Epithelial cell of prostate (primary cell): ENCODE measurements around the gene DENND4A.
"Not testable (repeated sequence)": the region's sequence is repeated elsewhere in the genome, so short reads cannot be mapped to it uniquely, and the experiment has no call there.

Source experiments
- DNase-seq: peaks from one replicate; pipeline ENCODE4 v3.0.0-alpha.2; 2011; ENCODE audit warnings: low read depth, low spot score
- H3K27ac ChIP-seq: fragments of 450-650 bp; 2 replicates; pipeline ENCODE4 v1.5.1; 2017; ENCODE audit warnings: mild to moderate bottlenecking

The DENND4A gene

DNA sequence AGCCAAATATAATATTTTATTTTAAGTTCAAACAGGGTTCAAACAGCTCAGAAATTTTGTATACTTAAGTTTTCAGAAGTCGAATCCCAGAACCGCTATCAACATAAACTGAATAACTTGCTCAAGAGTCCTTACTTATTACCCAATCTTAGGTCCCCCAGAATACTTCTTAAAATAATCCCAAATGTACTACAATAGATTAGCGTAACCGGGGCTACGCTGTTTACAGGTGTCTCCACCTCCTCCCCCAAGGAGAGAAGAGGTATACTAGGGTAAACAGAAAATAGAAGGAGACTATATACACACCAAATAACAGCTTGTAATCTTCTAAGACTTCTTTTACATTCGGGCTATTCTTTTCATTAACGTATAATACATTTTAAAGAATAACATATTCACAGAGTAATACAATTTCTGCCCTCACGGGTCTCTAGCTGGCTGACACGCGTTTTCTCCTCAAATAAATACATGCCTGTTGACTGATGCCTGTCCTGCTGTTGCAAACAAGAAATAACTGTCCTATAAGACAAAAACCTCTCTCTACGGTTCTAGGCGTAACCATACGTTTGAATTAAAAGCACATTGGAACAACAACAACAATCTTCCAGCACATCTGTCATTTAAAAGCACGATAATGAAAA lies 1.3 kb downstream of the DENND4A start:
- DNase-seq = no peak
- peak overlapping the region; percentile 82 for H3K27ac ChIP-seq

DNA sequence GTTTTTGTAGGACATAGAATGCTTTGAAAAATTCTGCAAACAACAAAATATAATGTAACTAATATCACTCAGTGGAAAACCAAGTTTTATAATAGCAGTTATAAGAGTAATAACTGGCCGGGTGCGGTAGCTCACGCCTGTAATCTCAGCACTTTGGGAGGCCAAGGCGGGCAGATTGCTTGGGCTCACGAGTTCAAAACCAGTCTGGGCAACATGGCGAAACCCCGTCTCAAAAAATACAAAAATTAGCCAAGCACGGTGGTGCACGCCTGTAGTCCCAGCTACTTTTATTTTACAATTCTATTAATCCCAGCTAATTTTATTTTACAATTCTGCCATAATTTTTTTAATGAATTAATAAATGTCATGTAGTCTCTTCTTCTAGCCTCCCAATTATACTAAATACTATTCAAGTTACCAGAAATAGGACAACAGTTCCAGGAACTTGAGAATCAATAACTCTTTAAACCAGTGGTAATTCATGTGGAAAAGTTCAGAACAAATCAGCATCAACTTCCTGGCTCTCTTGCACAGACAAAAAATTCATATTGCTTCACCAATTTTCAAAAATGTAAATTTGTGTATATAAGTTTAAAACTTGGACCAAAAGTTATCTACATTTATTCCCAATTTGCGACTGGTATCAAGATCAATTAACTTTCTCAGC lies 2.2 kb downstream of the DENND4A start:
- no peak for DNase-seq
- no peak overlapping the region for H3K27ac ChIP-seq

DNA sequence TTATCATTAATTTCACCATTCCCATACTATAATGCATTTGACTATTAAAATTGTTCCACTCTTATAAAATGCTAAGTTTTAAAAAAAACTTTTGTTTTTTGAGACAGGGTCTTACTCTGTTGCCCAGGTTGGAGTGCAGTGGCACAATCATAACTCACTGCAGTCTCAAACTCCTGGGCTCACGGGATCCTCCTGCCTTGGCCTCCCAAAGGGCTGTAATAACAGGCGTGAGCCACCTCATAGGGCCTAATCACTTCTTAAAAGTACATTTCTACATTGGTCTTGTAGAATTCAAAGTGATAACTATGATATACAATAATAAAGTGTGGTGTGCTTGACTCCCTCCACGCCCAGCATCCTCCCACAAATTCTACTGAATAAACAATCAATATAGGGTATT lies 3.0 kb downstream of the DENND4A start:
- DNase-seq = no peak
- H3K27ac ChIP-seq = no peak overlapping the region

DNA sequence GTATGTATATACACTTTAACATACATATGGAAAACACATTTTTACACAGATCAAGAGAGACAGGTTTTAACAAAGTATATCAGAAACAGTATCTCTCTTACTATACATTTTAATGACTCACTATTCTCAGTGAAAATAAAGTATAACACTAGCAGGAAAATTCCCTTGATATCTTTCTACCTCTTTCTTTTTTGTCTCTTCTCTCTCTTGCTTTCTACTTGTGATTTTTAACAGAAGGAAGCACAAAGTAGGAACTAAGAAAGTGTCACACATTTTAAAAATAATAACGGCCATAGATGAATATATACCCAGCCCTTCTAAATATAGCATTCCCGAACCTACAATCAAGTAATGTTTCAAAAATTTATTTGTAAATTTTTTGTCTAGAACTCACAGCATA lies 4.8 kb downstream of the DENND4A start:
- no peak for DNase-seq
- peak overlapping the region; percentile 80 for H3K27ac ChIP-seq

DNA sequence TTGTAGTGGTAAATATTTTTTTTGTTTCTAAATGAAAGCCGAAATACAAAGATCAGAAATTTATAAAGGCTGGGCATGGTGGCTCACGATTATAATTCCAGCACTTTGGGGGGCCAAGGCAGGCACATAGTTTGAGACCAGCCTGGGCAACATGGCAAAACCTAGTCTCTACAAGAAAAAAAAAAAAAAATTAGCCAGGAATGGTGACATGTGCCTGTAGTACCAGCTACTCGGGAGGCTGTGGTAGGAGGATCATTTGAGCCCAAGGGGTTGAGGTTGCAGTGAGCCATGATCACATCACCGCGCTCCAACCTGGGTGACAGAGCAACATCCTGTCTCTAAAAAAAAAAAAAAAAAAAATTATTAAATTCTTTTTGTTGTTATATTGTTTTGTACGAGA lies 6.9 kb downstream of the DENND4A start:
- DNase-seq = no peak
- H3K27ac ChIP-seq = no peak overlapping the region

DNA sequence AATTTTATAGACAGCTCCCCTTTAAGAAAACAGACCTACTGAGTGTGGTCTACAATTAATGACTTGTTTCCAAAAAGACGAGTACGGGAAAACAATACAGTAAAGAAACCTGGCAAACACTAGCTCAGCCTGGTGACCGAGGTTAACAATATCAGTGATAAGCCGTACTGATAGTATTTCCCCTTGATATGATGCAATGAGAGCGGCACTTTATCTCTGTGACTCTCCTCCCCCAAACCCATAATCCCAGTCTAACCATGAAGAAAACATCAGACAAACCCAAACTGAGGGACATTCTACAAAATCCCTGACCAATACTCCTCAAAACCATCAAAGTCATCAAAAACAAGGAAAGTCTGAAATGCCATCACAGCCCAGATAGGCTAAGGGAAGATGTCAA lies 8.2 kb downstream of the DENND4A start:
- H3K27ac ChIP-seq = no peak overlapping the region
- no peak for DNase-seq

DNA sequence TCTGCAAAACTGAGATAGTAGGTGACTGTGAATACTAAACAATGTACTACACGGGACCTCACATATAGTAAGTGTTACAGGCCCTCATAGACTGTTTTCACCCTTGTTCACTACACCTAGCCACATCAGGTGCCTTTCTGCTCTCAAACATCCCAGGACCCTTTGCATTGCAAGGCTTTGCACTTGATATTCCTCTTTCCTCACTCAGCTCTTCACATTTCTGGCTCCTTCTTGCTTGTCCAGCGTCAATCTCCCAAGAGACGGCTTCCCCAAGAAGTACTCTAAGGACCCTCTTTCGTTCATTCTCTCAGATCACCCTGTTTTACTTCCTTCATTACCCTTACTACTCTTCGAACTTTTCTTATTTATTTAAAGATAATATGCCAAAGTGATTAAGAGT lies 10.0 kb downstream of the DENND4A start:
- DNase-seq = no peak
- no peak overlapping the region for H3K27ac ChIP-seq

DNA sequence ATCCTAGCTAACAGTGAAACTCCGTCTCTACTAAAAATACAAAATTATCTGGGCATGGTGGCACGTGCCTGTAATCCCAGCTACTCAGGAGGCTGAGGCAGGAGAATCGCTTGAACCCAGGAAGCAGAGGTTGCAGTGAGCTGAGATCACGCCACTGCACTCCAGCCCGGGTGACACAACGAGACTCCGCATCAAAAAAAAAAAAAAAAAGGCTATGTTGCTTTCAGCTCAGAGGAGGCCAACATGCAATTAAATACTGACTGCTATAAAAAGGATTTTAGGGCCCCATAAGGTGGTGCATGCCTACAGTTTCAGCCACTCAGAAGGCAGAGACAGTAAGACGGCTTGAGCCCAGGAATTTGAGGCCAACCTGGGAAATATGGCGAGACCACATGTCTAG lies 13.4 kb downstream of the DENND4A start:
- not testable (repeated sequence) for H3K27ac ChIP-seq, DNase-seq

DNA sequence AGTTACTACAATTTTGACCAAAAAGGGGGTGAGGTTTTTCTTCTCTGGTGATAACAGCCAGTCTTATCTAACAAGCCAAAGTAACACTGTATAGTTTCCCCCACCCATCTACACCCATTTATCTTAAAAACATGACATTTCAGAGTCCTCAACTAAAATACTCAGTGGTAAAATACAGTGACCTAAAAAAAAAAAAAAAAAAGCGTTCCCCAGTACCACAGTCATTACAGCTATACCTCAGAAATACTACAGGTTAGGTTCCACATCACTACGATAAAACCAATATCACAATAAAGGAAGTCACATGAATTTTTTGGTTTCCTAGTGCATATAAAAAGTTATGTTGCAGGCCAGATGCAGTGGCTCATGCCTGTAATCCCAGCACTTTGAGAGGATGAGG lies 13.8 kb downstream of the DENND4A start:
- DNase-seq = no peak
- no peak overlapping the region for H3K27ac ChIP-seq

DNA sequence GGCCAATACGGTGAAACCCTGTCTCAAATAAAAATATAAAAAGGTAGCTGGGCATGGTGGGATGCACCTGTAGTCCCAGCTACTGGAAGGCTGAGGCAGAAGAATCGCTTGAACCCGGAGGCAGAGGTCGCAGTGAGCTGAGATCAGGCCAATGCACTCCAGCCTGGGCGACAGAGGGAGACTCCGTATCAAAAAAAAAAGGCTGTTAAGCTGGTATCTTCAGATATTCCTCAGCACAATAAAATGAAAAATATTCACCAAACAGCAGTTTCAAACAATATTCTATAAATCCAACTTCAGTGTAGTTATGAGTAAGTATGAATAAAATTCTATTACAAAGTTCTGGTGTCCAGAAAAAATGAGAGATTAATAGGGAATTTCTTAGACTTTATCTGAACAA lies 14.2 kb downstream of the DENND4A start:
- DNase-seq = no peak
- no peak overlapping the region for H3K27ac ChIP-seq

DNA sequence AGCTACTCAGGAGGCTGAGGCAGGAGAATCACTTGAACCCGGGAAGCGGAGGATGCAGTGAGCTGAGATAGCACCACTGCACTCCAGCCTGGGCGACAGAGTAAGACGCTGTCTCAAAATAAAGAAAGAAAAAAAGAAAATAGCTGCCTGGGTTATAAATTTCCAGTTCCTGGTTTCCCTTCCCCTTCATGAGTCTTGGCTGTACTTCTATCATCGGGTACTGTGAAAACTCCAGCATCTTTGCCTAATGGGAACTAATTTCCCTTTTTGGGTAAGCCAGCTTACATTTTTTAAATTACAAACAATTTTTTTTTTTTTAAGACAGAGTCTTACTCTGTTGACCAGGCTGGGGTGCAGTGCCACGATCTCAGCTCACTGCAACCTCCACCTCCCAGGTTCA lies 15.0 kb downstream of the DENND4A start:
- H3K27ac ChIP-seq = no peak overlapping the region

DNA sequence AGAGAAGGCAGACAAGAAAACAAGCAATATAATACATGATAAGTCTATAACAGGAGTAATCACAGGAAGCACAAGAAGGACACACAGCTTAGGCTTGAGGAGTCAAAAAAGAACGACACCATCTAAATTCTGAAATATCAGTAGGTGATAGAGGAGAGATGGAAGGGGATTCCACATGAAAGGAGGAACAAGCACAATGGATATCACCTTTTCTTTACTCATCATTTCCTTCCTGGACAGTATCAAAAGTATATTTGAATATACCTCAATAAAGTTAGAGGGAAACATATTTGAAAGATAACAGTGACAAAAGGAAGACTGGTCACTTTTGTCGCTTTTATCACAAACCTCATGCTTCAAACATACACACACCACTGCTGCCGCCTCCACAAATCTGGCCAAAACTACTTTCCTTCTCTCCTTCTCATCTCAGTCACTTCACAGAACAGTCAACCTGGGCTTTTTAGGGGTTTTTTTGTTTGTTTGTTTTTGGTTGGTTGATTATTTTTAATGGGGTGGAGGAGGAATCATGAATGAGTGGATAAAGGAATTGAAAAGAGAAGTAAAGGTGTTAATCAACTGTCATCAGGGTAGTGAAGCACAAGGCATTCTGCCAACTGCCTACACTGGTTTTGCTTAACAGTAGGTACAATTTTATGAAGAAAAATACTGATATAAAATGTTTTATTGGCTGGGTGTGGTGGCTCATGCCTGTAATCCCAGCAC lies 18.5 kb downstream of the DENND4A start:
- H3K27ac ChIP-seq = no peak overlapping the region

More for the DNA sequence above, 15.0 kb downstream of the DENND4A start:
- DNase-seq = no peak

DNA sequence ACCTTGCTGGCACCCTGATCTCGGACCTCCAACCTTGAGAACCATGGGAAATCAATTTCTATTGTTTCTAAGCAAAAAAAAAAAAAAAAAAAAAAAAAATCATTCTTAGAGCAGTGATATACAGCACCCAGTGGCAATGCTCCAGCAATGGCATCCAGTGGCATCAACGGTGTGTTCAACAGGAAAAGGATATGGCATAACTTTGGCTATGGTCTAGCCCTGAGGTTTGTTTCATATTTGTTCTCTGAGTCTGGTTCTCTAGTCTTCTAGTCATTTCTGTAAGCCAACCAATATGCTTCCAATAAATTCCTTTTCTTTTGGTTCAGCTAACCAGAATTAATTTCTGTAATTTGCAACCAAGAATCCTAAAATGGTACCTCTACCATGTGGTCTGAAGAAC lies 19.2 kb downstream of the DENND4A start:
- H3K27ac ChIP-seq = no peak overlapping the region
- no peak for DNase-seq

More for the DNA sequence above, 18.5 kb downstream of the DENND4A start:
- DNase-seq = no peak

DNA sequence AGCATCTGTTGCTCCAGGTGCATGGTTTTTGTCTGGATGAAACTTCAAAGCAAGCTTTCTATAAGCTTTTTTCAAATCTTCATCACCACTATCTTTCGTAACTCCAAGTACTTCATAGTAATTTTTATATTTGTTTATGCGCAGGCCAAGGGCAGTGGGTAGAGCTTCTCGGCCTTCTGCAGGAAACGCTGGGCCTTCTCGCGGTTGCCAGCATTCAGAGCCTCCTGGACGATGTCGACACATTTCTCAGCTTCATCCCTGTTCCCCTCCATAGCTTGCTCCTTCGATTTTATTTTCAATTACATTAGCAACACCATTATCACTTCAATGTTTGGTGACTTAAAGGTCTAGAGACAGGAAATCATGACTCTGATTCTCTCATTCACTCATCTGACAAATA lies 20.2 kb downstream of the DENND4A start:
- DNase-seq = no peak
- H3K27ac ChIP-seq = no peak overlapping the region

DNA sequence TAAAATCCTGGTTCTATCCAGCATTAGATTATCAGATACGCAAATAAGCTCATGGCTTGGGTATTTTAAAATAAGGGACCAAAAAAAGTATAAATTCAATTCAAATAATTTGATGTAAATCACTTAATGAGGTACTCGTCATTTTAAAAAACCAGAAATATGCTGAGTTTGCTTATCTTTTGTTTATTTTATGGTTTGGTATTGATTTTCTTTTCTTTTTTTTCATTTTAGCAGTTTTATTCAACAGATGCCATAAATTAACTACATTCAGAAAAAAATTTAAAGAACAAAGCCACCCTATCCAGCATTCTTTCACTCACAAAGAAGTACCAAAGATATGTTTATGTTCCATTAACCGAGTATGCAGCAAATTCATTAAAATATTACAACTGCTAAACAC lies 22.6 kb downstream of the DENND4A start:
- DNase-seq = no peak
- no peak overlapping the region for H3K27ac ChIP-seq

DNA sequence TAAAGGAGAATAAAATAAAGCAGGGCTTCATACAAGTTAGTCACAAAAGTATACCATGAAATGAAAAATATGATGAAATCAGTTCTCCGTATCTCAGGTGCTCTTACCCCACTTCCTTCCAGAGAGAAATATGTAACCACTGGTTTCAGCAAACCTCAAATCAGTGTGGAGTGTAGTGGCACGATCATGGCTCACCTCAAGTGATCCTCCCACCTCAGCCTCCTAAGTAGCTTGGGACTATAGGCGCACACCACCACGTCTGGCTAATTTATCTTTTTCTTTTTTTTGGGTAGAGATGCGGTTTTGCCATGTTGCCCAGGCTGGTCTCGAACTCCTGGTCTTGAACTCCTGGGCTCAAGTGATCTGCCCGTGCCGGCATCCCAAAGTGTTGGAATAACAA lies 24.2 kb downstream of the DENND4A start:
- no peak overlapping the region for H3K27ac ChIP-seq
- no peak for DNase-seq

DNA sequence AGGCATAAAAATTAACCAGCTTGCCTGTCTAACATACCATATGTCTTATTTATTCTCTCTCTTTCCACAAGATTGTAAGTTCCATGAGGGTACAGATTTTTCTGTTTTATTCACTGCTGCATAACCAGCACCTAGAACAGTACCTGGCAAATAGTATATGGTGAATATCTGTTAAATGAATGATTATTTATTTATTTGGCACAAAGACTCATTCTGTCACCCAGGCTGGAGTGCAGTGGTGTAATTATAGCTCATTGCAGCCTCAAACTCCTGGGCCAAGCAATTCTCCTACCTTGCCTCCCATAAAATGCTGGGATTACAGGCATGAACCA lies 24.9 kb downstream of the DENND4A start:
- DNase-seq = no peak
- H3K27ac ChIP-seq = no peak overlapping the region

DNA sequence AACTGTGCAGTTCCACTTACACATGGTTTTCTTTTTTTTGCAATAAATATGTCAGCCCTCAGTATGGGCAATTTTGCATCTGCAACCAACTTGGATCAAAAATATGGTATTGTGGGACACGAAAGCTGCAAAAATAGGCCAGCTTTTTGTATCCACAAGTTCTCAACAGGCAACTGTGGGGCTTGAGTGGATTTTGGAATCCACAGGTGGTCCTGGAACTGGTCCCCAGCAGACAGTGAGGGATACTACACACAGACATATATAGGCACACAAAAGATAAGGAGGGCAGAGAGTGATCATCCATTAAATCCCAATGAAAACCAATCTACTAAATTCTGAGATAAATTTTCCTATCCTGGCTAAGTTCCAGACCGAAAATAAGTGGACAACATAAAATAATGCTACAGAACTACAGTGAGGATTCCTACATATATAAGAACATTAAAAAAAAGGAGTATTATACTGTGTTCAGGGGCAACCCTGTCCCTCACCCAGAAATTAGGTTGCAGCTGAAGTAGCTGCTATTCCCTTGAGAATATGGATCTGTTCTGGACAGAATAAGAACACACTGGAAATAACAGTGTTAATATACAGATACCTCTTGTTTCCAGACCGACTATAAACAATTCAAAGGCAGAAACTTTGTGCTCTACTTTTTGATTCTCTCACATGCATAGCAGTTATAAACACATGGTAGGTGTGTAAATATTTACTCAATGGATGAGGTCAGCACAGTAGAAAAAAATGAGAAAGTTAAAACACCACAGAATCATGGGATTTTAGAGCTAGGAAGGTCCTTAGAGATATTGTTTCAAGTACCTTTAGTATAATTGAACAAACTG lies 25.4 kb downstream of the DENND4A start:
- no peak for DNase-seq
- H3K27ac ChIP-seq = no peak overlapping the region

DNA sequence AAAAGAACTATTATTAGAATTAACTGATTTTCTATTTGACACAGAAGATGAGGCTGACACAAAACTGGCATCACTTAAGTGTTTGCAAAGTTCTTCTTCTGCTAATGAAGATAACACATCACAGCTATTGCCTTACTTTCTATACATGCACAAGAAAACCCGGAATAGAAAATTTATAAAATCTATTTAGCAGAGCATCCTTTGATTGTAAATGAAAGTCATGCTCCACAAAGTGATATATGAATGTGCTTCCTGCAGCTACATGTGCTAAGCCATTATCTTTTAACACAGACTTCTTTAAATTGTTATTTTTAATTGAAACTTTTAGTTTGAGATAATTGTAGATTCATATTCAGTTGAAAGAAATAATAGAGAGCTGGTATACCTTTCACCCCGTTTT lies 27.0 kb downstream of the DENND4A start:
- no peak overlapping the region for H3K27ac ChIP-seq
- DNase-seq = no peak

DNA sequence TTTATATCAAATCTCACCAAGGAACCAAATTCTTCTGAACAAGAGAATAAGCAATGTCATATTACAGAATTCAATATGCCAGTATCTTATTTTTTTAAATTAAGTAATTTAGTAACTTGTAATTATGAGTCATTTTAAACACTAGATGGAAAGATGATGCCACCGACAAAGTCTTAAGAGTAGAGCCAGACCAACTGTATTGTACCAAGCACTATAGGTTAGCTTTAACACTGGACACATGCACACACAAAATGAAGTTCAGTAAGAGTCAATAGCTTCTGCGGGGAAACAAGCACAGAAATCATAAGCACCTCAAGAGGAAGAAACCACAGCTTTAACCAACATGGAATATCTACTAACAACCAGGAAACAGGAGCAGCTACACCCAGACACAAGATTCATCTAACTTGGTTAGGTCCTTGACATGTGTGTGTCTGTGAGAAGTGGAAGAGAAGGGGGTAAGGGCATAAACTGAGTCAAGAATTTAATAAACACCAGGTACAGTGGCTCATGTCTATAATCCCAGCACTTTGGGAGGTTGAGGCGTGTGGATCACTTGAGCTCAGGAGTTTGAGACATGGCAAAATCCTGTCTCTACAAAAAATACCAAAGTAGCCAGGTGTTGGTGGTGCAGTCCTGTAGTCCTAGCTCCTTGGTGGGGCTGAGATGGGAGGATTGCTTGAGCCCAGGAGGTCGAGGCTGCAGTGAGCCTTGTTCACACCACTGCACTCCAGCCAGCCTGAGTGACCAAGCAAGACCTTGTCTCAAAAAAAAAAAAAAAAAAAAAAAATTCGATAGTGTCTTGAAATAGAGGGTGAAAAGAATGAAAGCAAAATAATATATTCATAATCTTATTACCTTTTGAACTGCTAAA lies 28.9 kb downstream of the DENND4A start:
- DNase-seq = no peak
- H3K27ac ChIP-seq = no peak overlapping the region
